ENCODE results near the gene TSHR. TPM values are rescaled to one million over a fixed set of nuclear protein-coding genes. Genes with fewer than 3 reads are reported as not detected.

Gene TSHR
- total and polyA plus RNA-seq, 2 donors, result 10.3 to 20.1 TPM

DNA sequence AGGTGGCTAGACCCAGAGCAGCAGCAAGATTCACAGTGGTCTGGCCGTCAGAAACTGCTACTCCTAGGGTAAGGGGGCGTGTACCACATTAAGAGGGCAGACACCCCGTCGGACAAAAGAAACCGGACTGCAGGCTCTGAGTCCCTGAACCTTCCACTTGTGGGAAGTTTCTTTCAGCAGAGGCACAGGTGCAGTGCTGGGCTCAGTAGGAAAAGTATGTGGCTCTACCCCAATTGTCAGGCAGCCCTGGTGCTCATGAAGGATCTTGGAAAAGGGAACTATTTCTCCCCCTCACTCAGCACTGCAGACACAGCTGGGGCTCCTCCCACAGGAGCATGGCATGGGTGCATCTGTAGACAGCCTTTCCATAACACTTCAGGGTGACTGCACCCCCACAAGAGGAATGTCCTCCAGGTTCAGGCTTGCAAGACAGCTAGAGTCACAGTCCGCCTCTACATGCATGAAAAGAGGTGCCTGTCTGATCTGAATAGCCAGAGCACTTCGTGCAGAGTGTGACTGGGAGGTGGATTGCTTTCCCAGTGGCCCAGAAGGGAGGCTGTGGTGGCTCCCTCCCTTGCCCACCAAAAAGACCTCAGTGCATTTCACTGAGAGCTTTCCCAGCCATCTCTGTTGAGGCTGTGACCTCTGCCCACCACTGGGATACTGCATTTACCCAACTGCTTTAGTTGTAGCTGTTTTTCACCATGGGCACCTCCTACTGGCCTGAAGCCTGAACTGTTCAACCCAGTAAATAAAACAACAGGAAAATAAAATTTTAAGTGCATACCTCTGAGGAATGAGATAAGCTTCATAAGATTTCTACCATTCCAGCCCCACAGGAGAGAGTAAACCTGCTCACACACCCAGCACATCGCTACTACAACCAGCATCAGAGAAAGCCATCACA is 28.1 kb upstream of the TSHR start:
- Histone ChIP-seq H3K9me3 (ENCODE audit: control insufficient read depth in 2 of 2, insufficient read depth in 1 of 2, low read length in 1 of 2) (no peaks in the 10 kb centered on the region), H3K27me3 (ENCODE audit: control insufficient read depth in 2 of 2, insufficient read depth in 1 of 2, low read length in 1 of 2) (no peaks in the 10 kb centered on the region), H3K4me1 (ENCODE audit: control insufficient read depth in 2 of 2, insufficient read depth in 2 of 2, low read length in 2 of 2) (peaks cover 12 to 17% of the 10 kb centered on the region in 2 donors), H3K4me3 (ENCODE audit: low read length in 2 of 2) (no peak overlapping the region), H3K27ac (ENCODE audit: low read depth in 1 of 2, low read length in 1 of 2) (no peak overlapping the region), H3K36me3 (ENCODE audit: control insufficient read depth in 2 of 2, insufficient read depth in 2 of 2, low read length in 1 of 2) (peaks cover 10 to 25% of the 10 kb centered on the region in 2 donors)
- WGBS, result 98% methylated on average over 8 of the region's 8 CpGs
- DNase-seq (ENCODE audit: low read depth in 6 of 9, low spot score in 9 of 9), result no peak

DNA sequence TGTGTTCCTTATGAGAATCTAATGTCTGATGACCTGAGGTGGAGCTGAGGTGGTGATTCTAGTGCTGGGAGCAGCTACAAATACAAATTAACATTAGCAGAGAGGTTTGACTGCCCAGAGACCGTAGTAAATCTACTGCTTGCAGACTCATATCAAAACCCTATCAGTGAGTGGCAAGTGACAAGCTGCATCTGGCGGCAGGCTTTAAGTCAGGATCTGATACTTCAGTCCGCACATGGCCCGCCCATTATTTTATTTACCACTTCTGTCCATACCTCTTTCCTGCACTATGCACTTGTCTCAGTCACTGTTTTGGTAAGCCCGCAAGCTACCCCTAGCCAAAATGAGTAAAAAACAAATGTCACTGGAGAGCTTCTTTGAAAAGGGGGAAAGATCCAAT is 25.3 kb upstream of the TSHR start:
- Histone ChIP-seq H3K27ac (ENCODE audit: low read depth in 1 of 2, low read length in 1 of 2) (no peak overlapping the region), H3K4me1 (ENCODE audit: control insufficient read depth in 2 of 2, insufficient read depth in 2 of 2, low read length in 2 of 2) (peaks cover 12 to 17% of the 10 kb centered on the region in 2 donors), H3K27me3 (ENCODE audit: control insufficient read depth in 2 of 2, insufficient read depth in 1 of 2, low read length in 1 of 2) (no peaks in the 10 kb centered on the region), H3K9me3 (ENCODE audit: control insufficient read depth in 2 of 2, insufficient read depth in 1 of 2, low read length in 1 of 2) (no peaks in the 10 kb centered on the region), H3K4me3 (ENCODE audit: low read length in 2 of 2) (no peak overlapping the region), H3K36me3 (ENCODE audit: control insufficient read depth in 2 of 2, insufficient read depth in 2 of 2, low read length in 1 of 2) (peaks cover 19 to 36% of the 10 kb centered on the region in 2 donors)
- DNase-seq (ENCODE audit: low read depth in 6 of 9, low spot score in 9 of 9), result no peak
- 98% methylated on average over 5 of the region's 5 CpGs for WGBS

DNA sequence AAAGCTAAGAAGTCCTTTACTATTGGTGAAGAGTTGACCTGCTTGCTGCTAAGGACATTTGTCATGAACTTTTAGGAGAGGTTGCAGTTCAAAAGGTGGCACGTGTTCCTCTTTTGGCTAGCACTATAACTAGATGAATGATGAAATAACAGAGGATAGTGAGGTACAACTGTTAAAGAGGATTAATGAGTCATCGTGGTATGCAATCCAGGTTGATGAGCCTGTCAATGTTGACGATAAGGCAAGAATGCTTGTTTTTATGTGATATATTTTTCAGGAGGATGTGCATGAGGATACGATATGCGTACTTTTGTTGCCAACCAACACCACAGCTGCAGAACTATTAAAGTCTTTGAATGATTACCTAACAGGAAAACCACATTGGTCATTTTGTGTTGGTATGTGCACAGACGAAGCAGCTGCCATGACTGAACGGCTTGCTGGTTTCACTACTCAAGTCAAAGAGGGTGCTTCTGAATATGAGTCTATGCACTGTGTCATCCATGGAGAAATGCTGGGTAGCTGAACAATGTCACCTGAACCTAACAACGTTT is 24.5 kb upstream of the TSHR start:
- Histone ChIP-seq H3K36me3 (ENCODE audit: control insufficient read depth in 2 of 2, insufficient read depth in 2 of 2, low read length in 1 of 2) (peaks cover 19 to 39% of the 10 kb centered on the region in 2 donors), H3K9me3 (ENCODE audit: control insufficient read depth in 2 of 2, insufficient read depth in 1 of 2, low read length in 1 of 2) (no peaks in the 10 kb centered on the region), H3K4me1 (ENCODE audit: control insufficient read depth in 2 of 2, insufficient read depth in 2 of 2, low read length in 2 of 2) (peaks cover 10 to 17% of the 10 kb centered on the region in 2 donors), H3K27ac (ENCODE audit: low read depth in 1 of 2, low read length in 1 of 2) (peak overlapping the region in 1 of 2 donors; percentile 2), H3K27me3 (ENCODE audit: control insufficient read depth in 2 of 2, insufficient read depth in 1 of 2, low read length in 1 of 2) (no peaks in the 10 kb centered on the region), H3K4me3 (ENCODE audit: low read length in 2 of 2) (no peak overlapping the region)
- peak in 4 of 9 donors; percentile 13 to 68 (median 32) for DNase-seq (ENCODE audit: low read depth in 6 of 9, low spot score in 9 of 9)
- 6% methylated on average over 8 of the region's 8 CpGs for WGBS

DNA sequence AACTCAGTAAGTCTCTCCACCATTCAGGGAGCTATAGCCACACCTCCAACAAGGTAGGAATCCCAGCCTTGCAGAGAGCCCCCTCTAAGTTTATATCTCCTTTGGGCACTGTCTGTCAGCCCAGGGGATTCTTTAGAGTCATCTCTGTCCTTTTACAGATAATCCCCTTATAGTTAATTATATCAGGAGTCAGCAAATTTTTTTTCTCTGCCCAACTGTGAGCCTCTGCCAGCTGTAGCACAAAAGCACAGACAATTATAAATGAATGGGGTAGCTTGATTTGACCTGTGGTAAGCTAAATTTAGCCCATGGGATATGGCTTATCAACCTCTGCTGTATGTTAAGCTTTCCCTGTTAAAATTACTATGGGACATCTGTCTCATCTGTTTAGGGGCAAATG is 22.1 kb upstream of the TSHR start:
- H3K9me3 ChIP-seq (ENCODE audit: control insufficient read depth in 2 of 2, insufficient read depth in 1 of 2, low read length in 1 of 2), result no peaks in the 10 kb centered on the region
- no peaks in the 10 kb centered on the region for H3K27me3 ChIP-seq (ENCODE audit: control insufficient read depth in 2 of 2, insufficient read depth in 1 of 2, low read length in 1 of 2)
- H3K27ac ChIP-seq (ENCODE audit: low read depth in 1 of 2, low read length in 1 of 2), result no peak overlapping the region
- H3K4me3 ChIP-seq (ENCODE audit: low read length in 2 of 2), result no peak overlapping the region
- no peak for DNase-seq (ENCODE audit: low read depth in 6 of 9, low spot score in 9 of 9)
- H3K4me1 ChIP-seq (ENCODE audit: control insufficient read depth in 2 of 2, insufficient read depth in 2 of 2, low read length in 2 of 2), result peaks cover 10 to 13% of the 10 kb centered on the region in 2 donors
- H3K36me3 ChIP-seq (ENCODE audit: control insufficient read depth in 2 of 2, insufficient read depth in 2 of 2, low read length in 1 of 2), result peaks cover 12 to 31% of the 10 kb centered on the region in 2 donors

DNA sequence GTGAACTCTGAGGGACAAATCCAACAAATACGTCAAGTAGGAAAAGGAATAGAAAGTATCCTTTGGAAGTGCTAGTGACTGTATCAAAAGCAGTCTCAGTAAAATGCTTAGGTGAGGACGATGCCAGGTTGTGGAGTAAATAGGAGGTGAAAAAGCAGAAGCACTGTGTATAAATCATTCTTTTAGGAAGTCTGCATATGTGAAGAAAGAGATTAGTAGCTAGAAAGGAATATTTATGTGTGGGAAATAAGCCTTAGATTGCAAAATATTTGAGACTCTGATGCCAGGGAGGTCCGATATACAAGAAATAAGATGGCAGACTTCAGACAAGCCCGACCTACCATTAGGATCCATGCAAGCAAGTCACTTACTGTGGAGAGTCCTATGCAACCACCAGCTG is 21.7 kb upstream of the TSHR start:
- Histone ChIP-seq H3K4me1 (ENCODE audit: control insufficient read depth in 2 of 2, insufficient read depth in 2 of 2, low read length in 2 of 2) (peaks cover 10 to 13% of the 10 kb centered on the region in 2 donors), H3K9me3 (ENCODE audit: control insufficient read depth in 2 of 2, insufficient read depth in 1 of 2, low read length in 1 of 2) (no peaks in the 10 kb centered on the region), H3K4me3 (ENCODE audit: low read length in 2 of 2) (no peak overlapping the region), H3K27me3 (ENCODE audit: control insufficient read depth in 2 of 2, insufficient read depth in 1 of 2, low read length in 1 of 2) (no peaks in the 10 kb centered on the region), H3K27ac (ENCODE audit: low read depth in 1 of 2, low read length in 1 of 2) (no peak overlapping the region), H3K36me3 (ENCODE audit: control insufficient read depth in 2 of 2, insufficient read depth in 2 of 2, low read length in 1 of 2) (peaks cover 12 to 32% of the 10 kb centered on the region in 2 donors)
- 63% methylated on average over 4 of the region's 4 CpGs for WGBS
- DNase-seq (ENCODE audit: low read depth in 6 of 9, low spot score in 9 of 9), result no peak

DNA sequence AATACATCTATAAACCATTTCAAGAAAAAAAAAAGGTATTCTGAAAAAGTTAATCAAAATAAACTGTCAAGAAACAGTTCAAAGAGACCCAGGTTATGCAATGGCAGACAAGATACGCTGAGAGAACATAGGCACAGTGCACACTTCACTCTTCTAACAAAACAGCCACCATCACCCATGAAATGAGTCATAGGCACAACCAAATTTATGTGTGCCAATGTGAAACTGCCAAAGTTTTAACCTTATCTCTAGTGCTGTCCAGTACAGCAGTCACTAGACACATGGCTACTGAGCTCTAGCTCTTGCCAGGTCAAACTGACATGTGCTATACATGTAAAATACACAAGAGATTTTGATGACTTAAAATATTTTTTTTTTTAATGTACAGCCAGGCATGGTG is 15.3 kb upstream of the TSHR start:
- no peaks in the 10 kb centered on the region for H3K9me3 ChIP-seq (ENCODE audit: control insufficient read depth in 2 of 2, insufficient read depth in 1 of 2, low read length in 1 of 2)
- peaks cover 3 to 12% of the 10 kb centered on the region in 2 donors for H3K36me3 ChIP-seq (ENCODE audit: control insufficient read depth in 2 of 2, insufficient read depth in 2 of 2, low read length in 1 of 2)
- peaks cover 10 to 12% of the 10 kb centered on the region in 2 donors for H3K4me1 ChIP-seq (ENCODE audit: control insufficient read depth in 2 of 2, insufficient read depth in 2 of 2, low read length in 2 of 2)
- no peak for DNase-seq (ENCODE audit: low read depth in 6 of 9, low spot score in 9 of 9)
- 87% methylated on average over 1 of the region's 1 CpG for WGBS
- no peak overlapping the region for H3K4me3 ChIP-seq (ENCODE audit: low read length in 2 of 2)
- H3K27ac ChIP-seq (ENCODE audit: low read depth in 1 of 2, low read length in 1 of 2), result no peak overlapping the region
- no peaks in the 10 kb centered on the region for H3K27me3 ChIP-seq (ENCODE audit: control insufficient read depth in 2 of 2, insufficient read depth in 1 of 2, low read length in 1 of 2)

DNA sequence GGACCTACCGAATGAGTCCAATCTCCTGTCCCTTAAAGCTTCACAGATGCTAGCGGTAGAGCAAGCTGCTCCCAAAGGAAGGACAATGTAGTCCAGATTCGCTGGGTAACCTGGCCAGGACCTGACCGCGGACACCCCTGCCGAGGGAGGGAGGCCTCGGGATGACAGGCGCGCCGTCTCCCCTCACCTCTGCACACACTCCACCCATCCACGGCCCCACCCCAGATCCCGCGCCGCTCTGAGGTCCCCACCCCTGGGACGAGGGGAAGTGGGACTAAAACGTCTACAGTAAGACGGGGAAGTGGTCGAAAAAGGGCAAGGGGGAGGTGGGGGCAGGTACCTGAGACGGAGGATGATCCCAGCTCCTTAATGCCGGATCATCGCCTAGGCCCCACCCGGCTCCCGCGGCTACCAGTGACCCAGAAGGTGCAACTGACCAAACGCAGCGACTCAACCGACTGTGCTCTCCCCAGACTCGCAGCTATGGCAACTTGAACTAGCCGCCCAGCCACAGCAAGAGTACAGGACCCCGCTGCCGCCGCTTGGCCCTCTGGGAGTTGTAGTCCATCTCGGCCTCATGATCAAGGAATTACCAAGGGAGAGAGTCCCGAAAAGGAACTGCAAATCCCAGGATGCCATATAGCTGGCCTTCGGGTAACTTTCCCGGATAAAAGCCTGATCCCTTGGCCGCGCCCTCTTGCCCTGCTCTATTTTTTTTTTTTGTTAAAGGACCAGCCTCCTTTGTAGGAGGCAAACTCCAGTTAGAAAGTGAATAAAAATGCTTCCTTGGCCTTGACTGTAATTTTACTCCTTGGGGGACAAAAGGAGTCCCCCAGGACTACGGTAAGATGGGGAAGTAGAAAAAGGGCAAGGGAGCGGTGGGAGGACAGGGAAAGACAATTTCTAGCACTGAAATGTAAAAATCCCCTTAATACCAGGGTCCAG is 13.9 kb upstream of the TSHR start, which contains the start of gene CEP128:
Gene CEP128, minus strand, starts transcription at position 498 of the 945 bp plus-strand sequence.
- no peaks in the 10 kb centered on the region for H3K9me3 ChIP-seq (ENCODE audit: control insufficient read depth in 2 of 2, insufficient read depth in 1 of 2, low read length in 1 of 2)
- H3K36me3 ChIP-seq (ENCODE audit: control insufficient read depth in 2 of 2, insufficient read depth in 2 of 2, low read length in 1 of 2), result peaks cover 6 to 14% of the 10 kb centered on the region in 2 donors
- WGBS, result 1% methylated on average over 40 of the region's 40 CpGs
- H3K27me3 ChIP-seq (ENCODE audit: control insufficient read depth in 2 of 2, insufficient read depth in 1 of 2, low read length in 1 of 2), result no peaks in the 10 kb centered on the region
- peak within 1 kb of the TSS; percentile 63 to 76 for H3K4me3 ChIP-seq (ENCODE audit: low read length in 2 of 2)
- peaks cover 10 to 12% of the 10 kb centered on the region in 2 donors for H3K4me1 ChIP-seq (ENCODE audit: control insufficient read depth in 2 of 2, insufficient read depth in 2 of 2, low read length in 2 of 2)
- peak in 8 of 9 donors; percentile 74 to 91 (median 83) for DNase-seq (ENCODE audit: low read depth in 6 of 9, low spot score in 9 of 9)
- H3K27ac ChIP-seq (ENCODE audit: low read depth in 1 of 2, low read length in 1 of 2), result peak within 1 kb of the TSS; percentile 22 to 53

DNA sequence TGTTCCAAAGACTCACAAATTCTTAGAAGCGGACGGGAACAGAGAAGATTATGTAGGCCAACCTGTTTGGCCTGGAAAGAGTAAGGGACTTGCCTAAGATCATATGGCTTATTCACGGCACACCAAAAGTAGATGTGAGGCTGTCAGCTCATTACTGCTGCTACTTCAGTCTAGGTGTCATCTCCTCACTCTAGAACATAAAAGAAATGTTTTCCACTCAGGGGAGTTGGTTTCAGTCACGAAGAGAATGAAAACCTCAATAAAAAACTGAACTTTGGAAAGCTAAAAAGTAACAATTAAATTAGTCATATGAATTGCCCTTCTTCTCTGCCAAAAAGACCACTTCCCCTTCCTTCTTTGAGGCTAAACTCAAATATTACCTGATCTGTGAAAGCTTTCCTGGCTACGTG is 13.2 kb upstream of the TSHR start:
- DNase-seq (ENCODE audit: low read depth in 6 of 9, low spot score in 9 of 9), result peak in 2 of 9 donors; percentile 21 to 50
- WGBS, result 30% methylated on average over 5 of the region's 5 CpGs
- H3K4me3 ChIP-seq (ENCODE audit: low read length in 2 of 2), result peak overlapping the region; percentile 63 to 76
- peaks cover 10 to 12% of the 10 kb centered on the region in 2 donors for H3K4me1 ChIP-seq (ENCODE audit: control insufficient read depth in 2 of 2, insufficient read depth in 2 of 2, low read length in 2 of 2)
- peaks cover 6 to 14% of the 10 kb centered on the region in 2 donors for H3K36me3 ChIP-seq (ENCODE audit: control insufficient read depth in 2 of 2, insufficient read depth in 2 of 2, low read length in 1 of 2)
- peak overlapping the region; percentile 22 to 53 for H3K27ac ChIP-seq (ENCODE audit: low read depth in 1 of 2, low read length in 1 of 2)
- no peaks in the 10 kb centered on the region for H3K9me3 ChIP-seq (ENCODE audit: control insufficient read depth in 2 of 2, insufficient read depth in 1 of 2, low read length in 1 of 2)
- H3K27me3 ChIP-seq (ENCODE audit: control insufficient read depth in 2 of 2, insufficient read depth in 1 of 2, low read length in 1 of 2), result no peaks in the 10 kb centered on the region
